Keratinocyte (primary cell): ENCODE measurements around the gene INO80D. TPM values are rescaled to one million over a fixed set of nuclear protein-coding genes. Genes with fewer than 3 reads are reported as not detected.

ENCODE experiments used
- DNase-seq: peaks from one replicate; pipeline ENCODE4 v3.0.0-alpha.2; 2011; ENCODE audit warnings: low read depth, missing footprints, low spot score
- FAIRE-seq: peaks from 2 replicates; lab custom pipeline; 2011; peaks lifted over from hg19 to GRCh38; lab: Jason Lieb, UNC
- H2AFZ ChIP-seq: 2 replicates; pipeline ENCODE4 v1.6.0; 2012; ENCODE audit warnings: low read length, control low read depth, inconsistent platforms; ENCODE audit not compliant: control insufficient read depth
- H3K27ac ChIP-seq: 2 replicates; pipeline ENCODE4 v1.5.1; 2011; ENCODE audit warnings: low read length; ENCODE audit not compliant: control insufficient read depth, insufficient read depth
- H3K27me3 ChIP-seq: 3 replicates; pipeline ENCODE4 v1.6.0; 2011; ENCODE audit warnings: low read length; ENCODE audit not compliant: control insufficient read depth, insufficient read depth; ENCODE audit errors: extremely low read depth
- H3K36me3 ChIP-seq, 2 experiments: 2 replicates in 1 of 2; 3 replicates in 1 of 2; pipeline ENCODE4 v1.5.1; 2011; ENCODE audit warnings: low read length in 2 of 2, mild to moderate bottlenecking in 1 of 2; ENCODE audit not compliant: control insufficient read depth in 2 of 2, insufficient read depth in 2 of 2; ENCODE audit errors: extremely low read depth in 1 of 2
- H3K4me1 ChIP-seq: 3 replicates; pipeline ENCODE4 v1.5.1; 2011; ENCODE audit warnings: low read length; ENCODE audit not compliant: control insufficient read depth, insufficient read depth; ENCODE audit errors: extremely low read depth
- H3K4me2 ChIP-seq: 3 replicates; pipeline ENCODE4 v1.6.0; 2011; ENCODE audit warnings: low read depth, low read length; ENCODE audit not compliant: control insufficient read depth, insufficient read depth; ENCODE audit errors: extremely low read depth
- H3K4me3 ChIP-seq, 3 experiments: fragments of 200-600 bp in 1 of 3; sonication (generic) in 1 of 3; 2 replicates in 2 of 3; 3 replicates in 1 of 3; pipeline ENCODE4 v1.5.1; 2011 to 2016; ENCODE audit warnings: low read length in 3 of 3, mild to moderate bottlenecking in 3 of 3, control low read depth in 2 of 3, inconsistent platforms in 1 of 3, low read depth in 1 of 3, mixed read lengths in 1 of 3, mixed run types in 1 of 3, moderate library complexity in 1 of 3; ENCODE audit not compliant: control insufficient read depth in 2 of 3, insufficient read depth in 2 of 3; ENCODE audit errors: extremely low read depth in 1 of 3
- H3K79me2 ChIP-seq: 2 replicates; pipeline ENCODE4 v1.6.0; 2012; ENCODE audit warnings: low read length; ENCODE audit not compliant: control insufficient read depth, insufficient read depth
- H3K9ac ChIP-seq: 3 replicates; pipeline ENCODE4 v1.6.0; 2011; ENCODE audit warnings: low read length; ENCODE audit not compliant: control insufficient read depth, insufficient read depth; ENCODE audit errors: extremely low read depth
- H3K9me1 ChIP-seq: 3 replicates; pipeline ENCODE4 v1.6.0; 2011; ENCODE audit warnings: low read length; ENCODE audit not compliant: control insufficient read depth, insufficient read depth; ENCODE audit errors: extremely low read depth
- H3K9me3 ChIP-seq: 2 replicates; pipeline ENCODE4 v1.5.1; 2012; ENCODE audit warnings: low read depth, low read length; ENCODE audit not compliant: control insufficient read depth
- H4K20me1 ChIP-seq: 3 replicates; pipeline ENCODE4 v1.6.0; 2011; ENCODE audit warnings: low read length; ENCODE audit not compliant: control insufficient read depth, insufficient read depth; ENCODE audit errors: extremely low read depth
- CTCF ChIP-seq, 3 experiments: IDR thresholded peaks in 1 of 3; conservative IDR thresholded peaks in 1 of 3; optimal IDR thresholded peaks in 1 of 3; 2 replicates in 2 of 3; 3 replicates in 1 of 3; pipeline versions ENCODE3 to v1.5.1; 2011; ENCODE audit warnings: low read length in 3 of 3, mild to moderate bottlenecking in 3 of 3, moderate library complexity in 2 of 3, control low read depth in 1 of 3, inconsistent platforms in 1 of 3; ENCODE audit not compliant: insufficient read depth in 2 of 3; ENCODE audit errors: extremely low read depth in 1 of 3
- EZH2 ChIP-seq: IDR thresholded peaks from one replicate; pipeline ENCODE4 v1.6.1; 2012; ENCODE audit warnings: inconsistent platforms, mild to moderate bottlenecking, low read length, moderate library complexity
- dilution Hi-C: fragments of 300-500 bp; cut with MboI; formaldehyde crosslinking; loops from one replicate; pipeline ENCODE4 v1.7.0; 2020; ENCODE audit warnings: low sequenced_read_pairs; ENCODE audit not compliant: extremely low pct_ligation_motif_present
- polyA plus RNA-seq, 5 experiments: library from polyadenylated mRNA; depleted of rRNA in 3 of 5; stranded (reverse) in 3 of 5; stranded (forward) in 1 of 5; unstranded in 1 of 5; fragments of >200 nt; gene quantifications; 1 replicate in 1 of 5; 2 replicates in 3 of 5; 3 replicates in 1 of 5; pipeline versions ENCODE4 v1.2.1 to v1.2.3, GENCODE V29; 2011 to 2012; ENCODE audit warnings: missing spikeins in 2 of 5, low read depth in 1 of 5, low replicate concordance in 1 of 5

The INO80D gene
- polyA plus RNA-seq, 1 donor (not counting 4 experiments of a cell fraction or from before 2014, with no cell fraction given) = 4.1 TPM

GRCh38 chr2:206095536-206096332, 9.8 kb upstream of the INO80D start:
- Histone ChIP-seq H3K4me2 (no peak overlapping the region), H3K9me1 (no peaks in the 10 kb centered on the region), H4K20me1 (no peaks in the 10 kb centered on the region), H3K27ac (no peak overlapping the region), H3K9me3 (no peaks in the 10 kb centered on the region), H3K4me1 (no peaks in the 10 kb centered on the region), H3K79me2 (no peaks in the 10 kb centered on the region), H2AFZ (no peak overlapping the region), H3K9ac (no peak overlapping the region), H3K27me3 (no peaks in the 10 kb centered on the region), H3K4me3 (no peak overlapping the region), H3K36me3 (no peaks in the 10 kb centered on the region)
- FAIRE-seq = no peak
- dilution Hi-C loops = no loop called here
- TF ChIP-seq EZH2 (no peak), CTCF (optimal IDR thresholded peaks at IDR 0.05 in 1 of 3, IDR thresholded peaks at IDR 0.05 in 1 of 3, conservative IDR thresholded peaks at IDR 0.05 in 1 of 3; ENCODE audit: extremely low read depth in 1 of 3, insufficient read depth in 2 of 3, low read length in 3 of 3) (no peak)
- DNase-seq = no peak

- Histone ChIP-seq H3K79me2 (peaks cover 9% of the 10 kb centered on the region), H3K4me3 (no peak overlapping the region), H3K27me3 (no peaks in the 10 kb centered on the region), H3K9me3 (no peaks in the 10 kb centered on the region), H3K4me2 (no peak overlapping the region), H3K9me1 (no peaks in the 10 kb centered on the region), H3K27ac (no peak overlapping the region), H3K4me1 (peaks cover 2% of the 10 kb centered on the region), H2AFZ (no peak overlapping the region), H3K9ac (no peak overlapping the region), H4K20me1 (no peaks in the 10 kb centered on the region), H3K36me3 (no peaks in the 10 kb centered on the region)
- dilution Hi-C loops = no loop called here
- TF ChIP-seq CTCF (optimal IDR thresholded peaks at IDR 0.05 in 1 of 3, IDR thresholded peaks at IDR 0.05 in 1 of 3, conservative IDR thresholded peaks at IDR 0.05 in 1 of 3; ENCODE audit: extremely low read depth in 1 of 3, insufficient read depth in 2 of 3, low read length in 3 of 3) (no peak), EZH2 (no peak)
- DNase-seq (no peak), FAIRE-seq (no peak)
Observed at GRCh38 chr2:206092297-206092696, 6.3 kb upstream of the INO80D start.
